Activated T-helper 9 cell treated with anti-CD3 and anti-CD28 coated beads, Interleukin-2, amount 50 U/mL, for 16 hours (primary cell): ENCODE data around the gene LINC00305.

ENCODE experiments used
- DNase-seq: peaks from one replicate; pipeline ENCODE4 v3.0.0-alpha.2; 2020; ENCODE audit warnings: low read depth

The LINC00305 gene

GRCh38 chr18:64148988-64149387 lies at the start of gene LINC00305:
Gene LINC00305 (minus strand): TSS chr18:64149088.
- DNase-seq, result no peak

DNA sequence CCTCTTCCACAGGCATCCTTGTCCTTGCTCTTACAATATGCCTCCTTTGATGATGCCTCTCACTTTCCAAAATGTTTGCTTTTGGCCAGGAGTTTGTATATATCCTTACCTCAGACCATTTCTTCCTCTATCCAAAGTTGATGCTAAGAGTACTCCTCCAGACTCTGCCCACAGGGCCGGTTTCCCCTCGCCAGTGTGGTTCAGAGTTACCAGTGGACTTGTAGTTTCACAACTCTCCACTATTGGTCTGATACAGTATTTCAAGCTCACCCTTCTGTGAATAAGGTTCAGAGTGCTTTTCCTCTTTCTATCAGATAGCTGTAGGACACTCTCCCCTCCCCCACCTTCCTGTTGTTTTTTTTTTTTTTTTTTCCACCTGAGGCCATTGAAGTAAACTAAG lies 42.2 kb upstream of the LINC00305 start:
- no peak for DNase-seq

- DNase-seq, result no peak
These were observed 37.1 kb upstream of the LINC00305 start for GRCh38 chr18:64185987-64186386.

DNA sequence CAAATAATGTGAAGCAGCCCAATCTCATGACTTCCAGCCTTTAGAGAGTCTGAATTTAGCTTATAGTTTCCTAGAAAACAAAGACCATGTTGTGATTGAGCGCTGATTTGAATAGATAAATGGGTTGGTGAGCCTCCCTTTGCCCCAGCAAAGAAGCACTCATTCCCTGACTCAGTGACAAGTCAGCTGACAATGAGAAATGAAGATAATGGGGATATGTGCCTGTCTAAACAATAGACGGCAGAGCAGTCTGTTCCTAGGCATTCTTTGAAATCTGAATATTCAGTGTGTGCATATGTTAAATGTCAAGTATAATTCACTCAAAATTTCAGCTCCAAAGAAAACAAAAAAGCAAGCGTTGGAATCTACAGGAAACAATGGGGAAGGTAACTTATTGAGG lies 34.8 kb upstream of the LINC00305 start:
- no peak for DNase-seq

GRCh38 chr18:64180617-64181016 lies 31.7 kb upstream of the LINC00305 start:
- no peak for DNase-seq

DNA sequence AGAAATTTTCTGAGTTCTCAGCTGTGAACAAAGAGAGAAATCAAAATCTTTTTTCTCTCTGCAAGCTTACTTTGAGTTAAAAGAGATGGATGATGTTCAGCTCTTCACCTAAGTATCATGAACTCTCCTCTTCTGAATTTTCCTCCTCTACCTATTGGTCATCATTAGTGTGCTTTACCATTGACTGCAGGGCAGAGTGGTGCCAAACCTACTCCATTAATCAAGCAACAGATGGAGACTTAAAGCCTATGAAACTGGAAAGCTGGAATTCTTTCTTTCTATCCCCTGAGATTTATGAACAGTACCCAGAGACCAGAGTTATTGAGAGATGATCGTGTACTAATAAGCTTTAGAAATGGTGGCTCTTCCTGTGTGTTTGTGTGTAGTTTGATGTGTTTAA lies 31.3 kb upstream of the LINC00305 start:
- DNase-seq, result no peak

DNA sequence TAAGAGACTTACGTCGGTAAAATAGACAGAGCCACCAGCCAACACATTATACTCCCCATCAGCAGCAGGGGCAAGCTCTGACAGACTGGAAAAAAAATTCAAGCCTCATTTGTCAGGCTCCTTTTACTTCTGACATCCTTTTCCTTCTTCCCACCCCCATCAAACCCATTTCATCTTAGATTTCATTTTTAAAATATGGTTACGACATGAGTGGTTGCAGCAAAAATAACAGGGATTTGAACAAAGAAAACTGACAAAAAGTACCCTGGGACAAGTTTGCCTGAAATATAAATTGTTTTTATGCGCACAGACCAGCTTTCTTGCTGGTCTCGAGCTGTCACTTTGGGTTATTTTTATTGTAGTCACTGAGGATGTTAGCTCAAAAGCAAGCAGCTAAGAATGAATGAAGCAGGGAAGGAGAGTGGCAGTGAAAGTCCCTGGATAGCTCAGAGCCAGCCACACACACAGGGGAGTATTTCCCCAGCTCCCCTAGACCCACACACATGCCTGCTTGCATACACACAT lies 30.7 kb upstream of the LINC00305 start:
- no peak for DNase-seq

GRCh38 chr18:64178860-64179259 lies 30.0 kb upstream of the LINC00305 start:
- DNase-seq, result no peak

DNA sequence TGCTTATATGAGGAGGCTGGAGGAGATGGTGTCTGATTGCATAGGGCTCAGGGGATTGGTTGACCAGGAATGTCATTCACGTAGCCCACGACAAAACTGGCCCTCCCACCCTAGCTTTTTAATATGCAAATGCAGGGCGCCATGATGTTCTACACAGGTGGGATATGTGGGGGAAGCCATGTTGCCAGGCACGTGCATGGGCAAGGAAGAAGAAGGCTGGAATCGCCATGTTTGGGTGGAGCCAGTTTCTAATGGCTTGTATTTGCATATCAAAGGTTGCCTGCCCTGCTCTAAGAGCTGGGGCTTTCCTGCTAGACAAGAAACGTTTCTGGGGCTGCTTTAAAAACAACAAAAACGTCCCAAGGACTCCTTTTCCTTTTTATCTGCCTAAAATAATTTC lies 26.5 kb upstream of the LINC00305 start:
- no peak for DNase-seq

DNA sequence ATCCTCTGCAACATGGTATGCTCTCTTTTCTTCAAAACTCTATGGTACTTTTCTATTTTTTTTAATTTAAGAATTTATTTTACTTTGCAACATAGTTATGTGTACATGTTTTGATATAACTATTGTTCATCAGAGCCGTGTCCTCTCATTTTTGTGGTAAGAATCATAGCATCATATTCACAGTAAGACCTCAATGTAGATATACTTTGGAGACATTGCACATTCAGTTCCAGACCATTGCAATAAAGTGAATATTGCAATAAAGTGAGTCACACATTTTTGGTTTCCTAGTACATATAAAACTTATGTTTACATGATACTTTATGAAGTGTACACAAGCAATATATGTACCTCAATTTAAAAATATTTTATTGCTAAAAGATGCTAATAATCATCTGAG lies 22.7 kb upstream of the LINC00305 start:
- DNase-seq, result no peak

DNA sequence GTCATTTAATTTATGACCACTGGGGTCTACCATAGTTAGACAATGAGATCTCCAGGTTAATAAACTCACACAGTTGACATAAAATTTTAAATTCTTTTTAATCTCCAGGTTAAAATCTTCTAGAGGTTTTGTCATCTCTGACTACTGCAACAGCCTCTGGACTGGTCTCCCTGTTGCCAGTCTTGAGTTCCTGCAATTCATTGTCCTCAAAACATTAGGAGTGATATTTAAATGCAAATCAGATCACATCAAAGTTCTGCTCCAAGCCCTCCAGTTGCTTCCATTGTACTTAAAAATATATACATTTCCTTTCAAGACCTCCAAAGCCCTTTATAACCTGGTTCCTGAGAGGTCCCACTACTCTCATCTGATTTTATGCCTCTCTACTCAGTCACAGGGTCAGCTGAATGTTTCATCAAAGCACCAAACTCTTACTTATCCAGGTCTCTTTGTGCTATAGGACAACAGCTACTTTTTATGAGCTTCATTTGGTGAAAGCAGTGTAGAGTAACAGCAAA lies 18.6 kb upstream of the LINC00305 start:
- DNase-seq, result no peak

- DNase-seq, result no peak
These were observed 17.0 kb upstream of the LINC00305 start for GRCh38 chr18:64165906-64166305.

DNA sequence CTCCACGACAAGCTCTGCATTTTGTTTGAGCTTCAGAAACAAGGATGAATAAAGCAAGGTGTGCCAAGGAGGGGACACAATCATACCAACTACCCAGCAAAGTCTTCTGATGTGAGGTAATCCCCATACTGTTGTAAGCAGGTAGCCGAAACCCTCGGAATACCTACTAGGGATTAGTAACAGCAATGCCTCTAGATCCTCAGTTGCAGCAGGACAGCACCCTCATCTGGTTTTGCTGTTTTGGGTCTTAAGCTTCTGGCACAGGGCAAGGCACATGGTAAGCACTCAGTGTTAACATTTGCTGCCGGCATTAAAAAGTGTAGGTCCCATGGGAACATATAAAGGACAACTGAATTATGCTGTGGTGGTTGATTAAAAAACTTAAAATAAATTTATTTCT lies 16.0 kb upstream of the LINC00305 start:
- no peak for DNase-seq

DNA sequence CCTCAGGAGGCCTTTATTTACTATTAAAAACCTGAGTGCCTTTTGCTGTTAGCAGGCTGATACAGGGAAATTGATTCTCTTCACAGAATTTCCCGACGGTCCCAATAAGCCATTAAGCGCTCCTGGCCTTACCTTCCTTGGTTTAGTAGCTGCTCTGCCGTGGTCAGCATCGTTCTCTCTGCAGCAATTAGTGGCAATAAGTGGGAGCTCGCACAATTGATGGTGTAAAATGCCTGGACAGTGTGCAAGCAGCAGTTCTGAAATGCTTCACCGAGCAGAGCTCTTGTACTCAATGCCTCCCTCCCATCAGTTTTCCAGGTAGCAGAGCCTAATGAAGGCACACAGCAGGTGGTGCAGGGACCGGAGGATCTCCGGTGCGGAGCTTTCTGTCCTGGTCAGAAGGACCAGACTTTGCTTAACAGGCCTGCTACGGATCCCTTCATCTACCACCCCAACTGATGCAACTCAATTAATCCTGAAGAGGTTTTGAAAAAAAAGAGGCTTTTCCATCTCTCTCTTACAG lies 1.1 kb upstream of the LINC00305 start:
- no peak for DNase-seq

DNA sequence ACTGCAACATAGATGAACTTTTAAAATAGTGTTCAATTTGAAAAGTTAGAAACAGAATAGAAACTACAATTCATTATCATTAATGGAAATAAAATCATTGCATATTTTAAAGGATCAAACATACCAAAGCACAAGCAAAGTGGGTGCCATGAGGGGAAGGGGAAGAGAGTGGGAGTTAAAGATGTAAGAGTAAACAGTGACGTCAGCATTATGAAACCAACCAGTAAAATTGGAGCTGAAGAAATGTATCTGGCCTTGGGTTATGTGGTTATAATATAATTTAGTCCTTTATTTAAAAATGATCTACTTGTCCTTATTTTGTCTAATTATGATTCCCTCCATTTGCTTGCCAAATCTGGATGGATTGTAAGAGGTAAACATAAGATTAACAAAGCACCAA lies 6.0 kb downstream of the LINC00305 start:
- DNase-seq, result no peak

GRCh38 chr18:64137914-64138313 lies 11.0 kb downstream of the LINC00305 start:
- no peak for DNase-seq

- no peak for DNase-seq
These were observed 14.7 kb downstream of the LINC00305 start for GRCh38 chr18:64134044-64134747.

DNA sequence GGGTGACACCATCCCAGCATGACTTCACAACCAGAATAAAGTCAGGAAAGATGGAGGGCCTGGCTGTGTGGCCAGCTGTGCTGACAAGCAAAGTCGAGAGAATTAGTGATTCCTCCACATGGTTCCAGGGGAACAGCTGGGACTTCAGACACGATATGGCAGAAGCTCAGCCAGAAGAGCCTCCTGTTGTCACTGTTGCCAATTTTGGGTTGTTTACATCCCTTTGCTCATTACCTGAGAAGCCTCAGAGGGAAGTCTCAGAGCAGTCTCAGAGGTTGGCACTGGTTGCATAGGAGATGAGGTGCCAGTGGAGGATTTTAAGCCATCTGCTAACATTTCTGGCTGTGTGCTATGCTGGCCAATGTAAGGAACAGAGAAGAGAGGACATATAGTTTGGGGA lies 16.0 kb downstream of the LINC00305 start:
- DNase-seq, result no peak

DNA sequence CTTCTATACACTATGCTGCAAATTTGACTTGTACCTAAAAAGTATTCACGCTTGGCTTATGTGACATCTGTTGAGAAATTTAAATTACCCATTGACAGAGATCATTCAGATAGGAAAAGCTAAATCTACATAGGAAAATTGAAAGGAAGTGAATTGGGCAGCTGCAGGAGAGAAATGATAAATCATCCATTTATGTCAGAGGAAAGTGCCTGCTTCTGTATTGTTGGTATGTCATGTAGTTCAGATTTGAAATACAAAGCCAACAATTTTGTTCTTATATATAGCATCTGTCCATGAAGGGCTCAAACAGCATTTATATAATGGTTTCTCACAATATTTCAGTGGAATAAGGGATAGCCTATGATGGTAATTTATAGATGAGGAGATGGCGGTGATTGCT lies 17.6 kb downstream of the LINC00305 start:
- no peak for DNase-seq

GRCh38 chr18:64127172-64127571 lies 21.7 kb downstream of the LINC00305 start:
- DNase-seq, result no peak

- no peak for DNase-seq
These were observed 29.0 kb downstream of the LINC00305 start for GRCh38 chr18:64119916-64120315.

GRCh38 chr18:64118406-64118805 lies 30.5 kb downstream of the LINC00305 start:
- DNase-seq, result no peak

GRCh38 chr18:64116571-64117175 lies 32.2 kb downstream of the LINC00305 start:
- DNase-seq, result no peak
